ENCODE measurements around the gene SUN1. TPM values are rescaled to one million over a fixed set of nuclear protein-coding genes. Genes with fewer than 3 reads are reported as not detected.
A peak's percentile ranks its signal among the peaks of the same experiment; 100 is the strongest.

The SUN1 gene
- total and polyA plus RNA-seq, 2 donors (not counting 1 experiment from before 2014, with no cell fraction given) = 198 to 254 TPM

DNA sequence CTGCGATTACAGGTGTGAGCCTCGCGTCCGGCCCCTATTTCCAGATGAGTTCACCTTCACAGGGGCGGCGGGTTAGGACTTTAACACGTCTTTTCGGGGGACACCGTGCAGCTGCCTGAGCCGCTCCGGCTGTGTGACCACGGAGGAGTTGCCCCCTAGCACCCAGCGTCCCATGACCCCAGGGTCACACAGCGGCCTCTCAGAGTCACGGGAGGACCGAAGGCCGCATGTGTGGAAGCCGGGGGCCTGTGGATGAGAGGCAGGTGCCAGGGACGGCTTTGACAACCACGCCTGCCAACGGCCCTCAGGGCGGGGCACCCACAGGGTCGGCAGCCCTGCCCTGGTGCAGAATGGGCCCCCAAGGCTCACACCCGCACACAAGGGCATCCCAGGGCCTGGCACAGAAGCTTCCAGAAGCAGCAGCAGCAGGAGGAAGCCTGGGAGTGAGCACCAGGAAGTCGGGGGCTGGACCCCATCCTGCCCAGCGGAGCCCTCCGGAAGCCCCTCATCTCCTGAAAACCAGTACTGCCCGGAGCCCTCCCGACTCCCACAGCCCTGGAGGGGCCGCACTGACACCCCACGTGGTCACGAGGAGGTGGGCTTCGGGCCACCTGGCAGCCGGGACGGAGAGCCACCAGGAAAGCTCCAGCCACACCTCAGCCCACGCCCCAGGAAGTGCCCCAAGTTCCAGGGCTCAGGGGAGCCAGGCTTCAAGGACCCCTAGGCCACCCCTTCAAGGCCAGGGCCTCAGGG lies 89.5 kb downstream of the SUN1 start:
- peak overlapping the region; percentile 97 for H3K4me2 ChIP-seq (replicated peaks; ENCODE audit: low read depth, low read length, poor library complexity, severe bottlenecking)
- H3K4me3 ChIP-seq (ENCODE audit: control extremely low read depth in 1 of 5, extremely low read depth in 1 of 5, insufficient read depth in 1 of 5, low read depth in 2 of 5, low read length in 4 of 5) = peak overlapping the region in 4 of 5 experiments; percentile 31 to 55 (median 33)
- TF ChIP-seq, protein P1, sequence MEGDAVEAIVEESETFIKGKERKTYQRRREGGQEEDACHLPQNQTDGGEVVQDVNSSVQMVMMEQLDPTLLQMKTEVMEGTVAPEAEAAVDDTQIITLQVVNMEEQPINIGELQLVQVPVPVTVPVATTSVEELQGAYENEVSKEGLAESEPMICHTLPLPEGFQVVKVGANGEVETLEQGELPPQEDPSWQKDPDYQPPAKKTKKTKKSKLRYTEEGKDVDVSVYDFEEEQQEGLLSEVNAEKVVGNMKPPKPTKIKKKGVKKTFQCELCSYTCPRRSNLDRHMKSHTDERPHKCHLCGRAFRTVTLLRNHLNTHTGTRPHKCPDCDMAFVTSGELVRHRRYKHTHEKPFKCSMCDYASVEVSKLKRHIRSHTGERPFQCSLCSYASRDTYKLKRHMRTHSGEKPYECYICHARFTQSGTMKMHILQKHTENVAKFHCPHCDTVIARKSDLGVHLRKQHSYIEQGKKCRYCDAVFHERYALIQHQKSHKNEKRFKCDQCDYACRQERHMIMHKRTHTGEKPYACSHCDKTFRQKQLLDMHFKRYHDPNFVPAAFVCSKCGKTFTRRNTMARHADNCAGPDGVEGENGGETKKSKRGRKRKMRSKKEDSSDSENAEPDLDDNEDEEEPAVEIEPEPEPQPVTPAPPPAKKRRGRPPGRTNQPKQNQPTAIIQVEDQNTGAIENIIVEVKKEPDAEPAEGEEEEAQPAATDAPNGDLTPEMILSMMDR (IDR thresholded peaks at IDR 0.05) = no peak
- no peak for TF ChIP-seq EZH2 (IDR thresholded peaks at IDR 0.05; ENCODE audit: borderline replicate concordance, insufficient read depth, low read depth, low read length, poor library complexity, severe bottlenecking)
- intact Hi-C loops (cut with micrococcal nuclease) = loop anchor here (5.0 kb wide), 1 partner anchor 101 kb away; no protein-coding TSS in a partner anchor
- ATAC-seq (ENCODE audit: low read depth) = no peak
- H3K27me3 ChIP-seq (replicated peaks in 1 of 4; ENCODE audit: control extremely low read depth in 1 of 4, control insufficient read depth in 3 of 4, insufficient read depth in 4 of 4, low read length in 3 of 4) = no peaks in the 10 kb centered on the region
- H3K9me3 ChIP-seq (ENCODE audit: control extremely low read depth in 1 of 3, control insufficient read depth in 2 of 3, insufficient read depth in 1 of 3, low read length in 2 of 3) = peaks cover 0 to 4% (median 0%) of the 10 kb centered on the region in 3 donors
- no peaks in the 10 kb centered on the region for H4K20me1 ChIP-seq (ENCODE audit: control insufficient read depth, insufficient read depth, low read length, poor library complexity, severe bottlenecking)
- H3K9ac ChIP-seq (ENCODE audit: low read length) = peak overlapping the region; percentile 72
- no peaks in the 10 kb centered on the region for H3K79me2 ChIP-seq (ENCODE audit: control insufficient read depth, insufficient read depth, low read length)
- H3K27ac ChIP-seq (ENCODE audit: low read length in 2 of 2) = peak overlapping the region; percentile 22 to 43
- H3K4me1 ChIP-seq (ENCODE audit: control insufficient read depth in 2 of 2, insufficient read depth in 2 of 2, low read length in 2 of 2) = peaks cover 30 to 51% of the 10 kb centered on the region in 2 donors
- Mint-ChIP-seq H3K4me1 (peaks cover 31% of the 10 kb centered on the region), H3K27me3 (no peaks in the 10 kb centered on the region), H3K4me3 (peak overlapping the region; percentile 49), H3K9me3 (ENCODE audit: insufficient read depth) (no peaks in the 10 kb centered on the region), H3K27ac (peak overlapping the region; percentile 53)
- WGBS (ENCODE audit: insufficient coverage) = 55% methylated on average over 33 of the region's 36 CpGs
- POLR2A ChIA-PET = interaction anchor here (0.6 kb wide), 1 partner anchor 11 kb away, joined by 3 read pairs; no protein-coding TSS in a partner anchor
- no peak for DNase-seq
- H3K36me3 ChIP-seq (replicated peaks in 1 of 2; ENCODE audit: control extremely low read depth in 1 of 2, control insufficient read depth in 1 of 2, extremely low read depth in 1 of 2, insufficient read depth in 2 of 2, low read length in 1 of 2) = no peaks in the 10 kb centered on the region
- CTCF ChIA-PET = interaction anchor here (1.4 to 3.1 kb wide), 3 partner anchors 11 to 254 kb away, joined by 4 to 14 read pairs (median 5); no protein-coding TSS in a partner anchor
- H2AFZ ChIP-seq (ENCODE audit: insufficient read depth, low read depth, low read length, poor library complexity, severe bottlenecking) = peak overlapping the region; percentile 61
